ENCODE measurements around the gene MTMR12.
"Not testable (repeated sequence)": the region's sequence is repeated elsewhere in the genome, so short reads cannot be mapped to it uniquely, and the experiment has no call there.

The MTMR12 gene

GRCh38 chr5:32314658-32315057, 1.9 kb upstream of the MTMR12 start:
- Histone ChIP-seq H3K9me3 (ENCODE audit: control insufficient read depth in 1 of 2, low read length in 2 of 2) (no peaks in the 10 kb centered on the region), H3K4me1 (ENCODE audit: control insufficient read depth in 1 of 2, insufficient read depth in 2 of 2, low read length in 2 of 2) (peaks cover 8 to 13% of the 10 kb centered on the region in 2 donors), H3K9ac (ENCODE audit: low read depth in 1 of 2, low read length in 2 of 2) (no peak overlapping the region), H3K36me3 (ENCODE audit: control insufficient read depth in 1 of 2, insufficient read depth in 2 of 2, low read length in 2 of 2) (no peaks in the 10 kb centered on the region), H3K27me3 (ENCODE audit: control insufficient read depth in 1 of 2, insufficient read depth in 2 of 2, low read length in 2 of 2) (no peaks in the 10 kb centered on the region), H3K27ac (ENCODE audit: low read depth, low read length) (no peak overlapping the region), H3K4me3 (ENCODE audit: low read depth in 1 of 2, low read length in 2 of 2) (no peak overlapping the region)

GRCh38 chr5:32314152-32314488, 1.4 kb upstream of the MTMR12 start:
- H3K4me1 ChIP-seq (ENCODE audit: control insufficient read depth in 1 of 2, insufficient read depth in 2 of 2, low read length in 2 of 2) = peaks cover 10 to 13% of the 10 kb centered on the region in 2 donors
- H3K9ac ChIP-seq (ENCODE audit: low read depth in 1 of 2, low read length in 2 of 2); H3K36me3 ChIP-seq (ENCODE audit: control insufficient read depth in 1 of 2, insufficient read depth in 2 of 2, low read length in 2 of 2); H3K9me3 ChIP-seq (ENCODE audit: control insufficient read depth in 1 of 2, low read length in 2 of 2); H3K27me3 ChIP-seq (ENCODE audit: control insufficient read depth in 1 of 2, insufficient read depth in 2 of 2, low read length in 2 of 2); H3K27ac ChIP-seq (ENCODE audit: low read depth, low read length); H3K4me3 ChIP-seq (ENCODE audit: low read depth in 1 of 2, low read length in 2 of 2): not testable (repeated sequence)

DNA sequence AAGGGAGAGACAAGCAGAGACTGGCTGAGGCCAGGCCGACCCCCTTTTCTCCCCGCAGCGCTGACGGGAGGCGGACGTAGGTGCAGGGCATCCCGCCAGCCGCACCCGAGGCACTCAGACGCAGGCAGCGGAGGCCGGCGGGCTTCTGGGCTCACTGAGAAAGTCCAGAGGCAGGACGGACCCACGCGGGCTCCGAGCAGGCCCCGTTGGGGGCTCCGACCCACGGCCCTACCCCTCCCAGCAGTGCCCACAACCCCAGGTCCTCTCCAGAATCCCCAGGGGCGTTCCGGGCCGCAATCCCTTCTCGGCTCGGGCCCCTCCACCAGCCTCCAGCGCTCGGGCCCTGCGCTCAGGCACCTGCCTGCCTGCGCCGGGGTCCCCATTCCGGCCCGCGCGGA, 543 bp downstream of the MTMR12 start:
- Histone ChIP-seq H3K4me1 (ENCODE audit: control insufficient read depth in 1 of 2, insufficient read depth in 2 of 2, low read length in 2 of 2) (peaks cover 24 to 28% of the 10 kb centered on the region in 2 donors), H3K9me3 (ENCODE audit: control insufficient read depth in 1 of 2, low read length in 2 of 2) (no peaks in the 10 kb centered on the region), H3K27ac (ENCODE audit: low read depth, low read length) (peak overlapping the region; percentile 96), H3K4me3 (ENCODE audit: low read depth in 1 of 2, low read length in 2 of 2) (peak overlapping the region; percentile 74 to 82), H3K27me3 (ENCODE audit: control insufficient read depth in 1 of 2, insufficient read depth in 2 of 2, low read length in 2 of 2) (no peaks in the 10 kb centered on the region), H3K9ac (ENCODE audit: low read depth in 1 of 2, low read length in 2 of 2) (peak overlapping the region; percentile 71 to 88), H3K36me3 (ENCODE audit: control insufficient read depth in 1 of 2, insufficient read depth in 2 of 2, low read length in 2 of 2) (no peaks in the 10 kb centered on the region)

- Histone ChIP-seq H3K27me3 (ENCODE audit: control insufficient read depth in 1 of 2, insufficient read depth in 2 of 2, low read length in 2 of 2) (no peaks in the 10 kb centered on the region), H3K9me3 (ENCODE audit: control insufficient read depth in 1 of 2, low read length in 2 of 2) (no peaks in the 10 kb centered on the region)
These were observed 1.1 kb downstream of the MTMR12 start for GRCh38 chr5:32311404-32312196.

GRCh38 chr5:32309761-32310160, 3.0 kb downstream of the MTMR12 start:
- Histone ChIP-seq H3K27me3 (ENCODE audit: control insufficient read depth in 1 of 2, insufficient read depth in 2 of 2, low read length in 2 of 2) (no peaks in the 10 kb centered on the region), H3K4me1 (ENCODE audit: control insufficient read depth in 1 of 2, insufficient read depth in 2 of 2, low read length in 2 of 2) (peaks cover 24 to 30% of the 10 kb centered on the region in 2 donors), H3K27ac (ENCODE audit: low read depth, low read length) (no peak overlapping the region), H3K9me3 (ENCODE audit: control insufficient read depth in 1 of 2, low read length in 2 of 2) (no peaks in the 10 kb centered on the region), H3K36me3 (ENCODE audit: control insufficient read depth in 1 of 2, insufficient read depth in 2 of 2, low read length in 2 of 2) (no peaks in the 10 kb centered on the region), H3K4me3 (ENCODE audit: low read depth in 1 of 2, low read length in 2 of 2) (no peak overlapping the region), H3K9ac (ENCODE audit: low read depth in 1 of 2, low read length in 2 of 2) (no peak overlapping the region)

More at GRCh38 chr5:32311404-32312196, 1.1 kb downstream of the MTMR12 start:
- Histone ChIP-seq H3K9ac (ENCODE audit: low read depth in 1 of 2, low read length in 2 of 2) (peak overlapping the region; percentile 71 to 88), H3K27ac (ENCODE audit: low read depth, low read length) (peak overlapping the region; percentile 96), H3K36me3 (ENCODE audit: control insufficient read depth in 1 of 2, insufficient read depth in 2 of 2, low read length in 2 of 2) (no peaks in the 10 kb centered on the region), H3K4me1 (ENCODE audit: control insufficient read depth in 1 of 2, insufficient read depth in 2 of 2, low read length in 2 of 2) (peaks cover 24 to 30% of the 10 kb centered on the region in 2 donors), H3K4me3 (ENCODE audit: low read depth in 1 of 2, low read length in 2 of 2) (peak overlapping the region; percentile 74 to 82)

GRCh38 chr5:32308946-32309345, 3.8 kb downstream of the MTMR12 start:
- Histone ChIP-seq H3K27ac (ENCODE audit: low read depth, low read length) (no peak overlapping the region), H3K27me3 (ENCODE audit: control insufficient read depth in 1 of 2, insufficient read depth in 2 of 2, low read length in 2 of 2) (no peaks in the 10 kb centered on the region), H3K4me1 (ENCODE audit: control insufficient read depth in 1 of 2, insufficient read depth in 2 of 2, low read length in 2 of 2) (peaks cover 24 to 31% of the 10 kb centered on the region in 2 donors), H3K36me3 (ENCODE audit: control insufficient read depth in 1 of 2, insufficient read depth in 2 of 2, low read length in 2 of 2) (no peaks in the 10 kb centered on the region), H3K9ac (ENCODE audit: low read depth in 1 of 2, low read length in 2 of 2) (no peak overlapping the region), H3K9me3 (ENCODE audit: control insufficient read depth in 1 of 2, low read length in 2 of 2) (no peaks in the 10 kb centered on the region), H3K4me3 (ENCODE audit: low read depth in 1 of 2, low read length in 2 of 2) (no peak overlapping the region)

GRCh38 chr5:32307769-32308194, 5.0 kb downstream of the MTMR12 start:
- Histone ChIP-seq H3K9ac (ENCODE audit: low read depth in 1 of 2, low read length in 2 of 2) (no peak overlapping the region), H3K9me3 (ENCODE audit: control insufficient read depth in 1 of 2, low read length in 2 of 2) (no peaks in the 10 kb centered on the region), H3K4me3 (ENCODE audit: low read depth in 1 of 2, low read length in 2 of 2) (no peak overlapping the region), H3K27ac (ENCODE audit: low read depth, low read length) (no peak overlapping the region), H3K27me3 (ENCODE audit: control insufficient read depth in 1 of 2, insufficient read depth in 2 of 2, low read length in 2 of 2) (no peaks in the 10 kb centered on the region), H3K36me3 (ENCODE audit: control insufficient read depth in 1 of 2, insufficient read depth in 2 of 2, low read length in 2 of 2) (no peaks in the 10 kb centered on the region), H3K4me1 (ENCODE audit: control insufficient read depth in 1 of 2, insufficient read depth in 2 of 2, low read length in 2 of 2) (peaks cover 34 to 40% of the 10 kb centered on the region in 2 donors)

- H3K9me3 ChIP-seq (ENCODE audit: control insufficient read depth in 1 of 2, low read length in 2 of 2) = no peaks in the 10 kb centered on the region
These were observed 8.1 kb downstream of the MTMR12 start for GRCh38 chr5:32304622-32305021.

DNA sequence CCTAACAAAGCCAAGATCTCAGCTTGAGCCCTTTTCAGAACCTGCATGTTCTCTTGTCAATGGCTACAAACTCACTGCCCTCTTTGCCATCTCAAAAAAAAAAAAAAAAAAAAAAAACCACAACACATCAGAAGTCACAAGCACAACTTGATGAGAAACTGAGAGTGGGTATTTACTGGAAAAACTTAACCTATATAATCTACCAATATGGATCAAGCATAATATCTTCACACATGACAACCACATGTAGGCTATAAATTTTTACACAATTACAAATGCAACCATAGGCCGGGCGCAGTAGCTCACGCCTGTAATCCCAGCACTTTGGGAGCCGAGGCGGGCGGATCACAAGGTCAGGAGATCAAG, 9.0 kb downstream of the MTMR12 start:
- peak overlapping the region; percentile 11 for H3K27ac ChIP-seq (ENCODE audit: low read depth, low read length)
- no peaks in the 10 kb centered on the region for H3K9me3 ChIP-seq (ENCODE audit: control insufficient read depth in 1 of 2, low read length in 2 of 2)
- H3K4me3 ChIP-seq (ENCODE audit: low read depth in 1 of 2, low read length in 2 of 2) = no peak overlapping the region
- H3K27me3 ChIP-seq (ENCODE audit: control insufficient read depth in 1 of 2, insufficient read depth in 2 of 2, low read length in 2 of 2) = no peaks in the 10 kb centered on the region
- H3K36me3 ChIP-seq (ENCODE audit: control insufficient read depth in 1 of 2, insufficient read depth in 2 of 2, low read length in 2 of 2) = peaks cover 0 to 6% of the 10 kb centered on the region in 2 donors
- H3K9ac ChIP-seq (ENCODE audit: low read depth in 1 of 2, low read length in 2 of 2) = no peak overlapping the region
- H3K4me1 ChIP-seq (ENCODE audit: control insufficient read depth in 1 of 2, insufficient read depth in 2 of 2, low read length in 2 of 2) = peaks cover 20 to 29% of the 10 kb centered on the region in 2 donors

More at GRCh38 chr5:32304622-32305021, 8.1 kb downstream of the MTMR12 start:
- Histone ChIP-seq H3K4me3 (ENCODE audit: low read depth in 1 of 2, low read length in 2 of 2) (no peak overlapping the region), H3K27ac (ENCODE audit: low read depth, low read length) (no peak overlapping the region), H3K4me1 (ENCODE audit: control insufficient read depth in 1 of 2, insufficient read depth in 2 of 2, low read length in 2 of 2) (peaks cover 26 to 33% of the 10 kb centered on the region in 2 donors), H3K36me3 (ENCODE audit: control insufficient read depth in 1 of 2, insufficient read depth in 2 of 2, low read length in 2 of 2) (peaks cover 0 to 6% of the 10 kb centered on the region in 2 donors), H3K27me3 (ENCODE audit: control insufficient read depth in 1 of 2, insufficient read depth in 2 of 2, low read length in 2 of 2) (no peaks in the 10 kb centered on the region), H3K9ac (ENCODE audit: low read depth in 1 of 2, low read length in 2 of 2) (no peak overlapping the region)

DNA sequence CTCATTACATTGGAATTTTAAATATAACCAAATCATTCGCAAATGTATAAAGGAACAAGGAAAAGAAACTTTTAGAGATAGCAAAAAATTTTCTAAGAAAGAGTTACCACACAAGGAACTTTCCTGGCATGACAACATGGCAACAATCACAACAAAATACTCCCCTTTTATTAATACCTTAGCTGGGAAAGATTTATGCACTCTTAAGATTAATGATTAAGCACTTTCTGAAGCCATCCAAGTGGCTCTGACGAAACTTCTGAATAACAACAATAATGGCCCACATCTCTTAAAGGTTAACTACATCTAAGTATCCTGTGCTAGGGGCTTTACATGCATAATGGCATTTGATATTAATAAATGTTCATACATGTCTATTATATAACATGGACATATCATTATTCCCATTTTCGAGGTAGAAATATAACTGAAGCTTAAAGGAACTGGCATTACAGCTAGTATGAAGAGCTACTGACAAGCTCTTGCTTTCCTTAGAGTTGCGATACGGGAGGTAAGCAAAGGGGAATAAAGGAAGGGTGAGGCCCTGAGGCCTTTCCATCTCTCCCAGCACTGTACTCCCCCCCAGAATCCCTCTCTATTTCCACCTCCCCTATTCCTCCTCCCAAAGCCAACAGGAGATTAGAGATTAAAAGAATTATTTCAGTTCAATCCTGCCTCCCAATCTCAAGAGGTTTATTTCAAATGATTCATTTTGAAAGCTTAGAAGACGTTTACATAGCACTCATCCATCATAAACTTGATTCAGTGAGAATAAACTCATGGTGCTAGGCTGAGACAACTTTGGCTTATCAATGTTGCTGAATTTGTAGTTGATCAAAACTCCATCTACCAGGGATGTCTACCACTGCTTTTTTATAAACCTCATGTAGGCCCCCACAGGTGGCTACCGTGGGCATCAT, 9.6 kb downstream of the MTMR12 start:
- Histone ChIP-seq H3K27ac (ENCODE audit: low read depth, low read length) (peak overlapping the region; percentile 55), H3K9ac (ENCODE audit: low read depth in 1 of 2, low read length in 2 of 2) (no peak overlapping the region), H3K4me3 (ENCODE audit: low read depth in 1 of 2, low read length in 2 of 2) (no peak overlapping the region), H3K36me3 (ENCODE audit: control insufficient read depth in 1 of 2, insufficient read depth in 2 of 2, low read length in 2 of 2) (peaks cover 0 to 6% of the 10 kb centered on the region in 2 donors), H3K9me3 (ENCODE audit: control insufficient read depth in 1 of 2, low read length in 2 of 2) (no peaks in the 10 kb centered on the region), H3K27me3 (ENCODE audit: control insufficient read depth in 1 of 2, insufficient read depth in 2 of 2, low read length in 2 of 2) (no peaks in the 10 kb centered on the region), H3K4me1 (ENCODE audit: control insufficient read depth in 1 of 2, insufficient read depth in 2 of 2, low read length in 2 of 2) (peaks cover 18 to 26% of the 10 kb centered on the region in 2 donors)

Data from duodenal mucosa (tissue), 2 donors.